Transverse colon (tissue), 4 donors: Measurements from ENCODE around the gene ZBTB43.

ENCODE experiments used
- CTCF ChIP-seq, 5 experiments: fragments of 200-600 bp in 3 of 5; fragments of 450-650 bp in 2 of 5; sonication (generic) in 3 of 5; IDR thresholded peaks; 1 replicate in 2 of 5; 2 replicates in 3 of 5; pipeline ENCODE4 v1.5.1; 2016 to 2017; ENCODE audit warnings: antibody characterized with exemption in 5 of 5, inconsistent platforms in 3 of 5, mild to moderate bottlenecking in 2 of 5, moderate library complexity in 1 of 5
- POLR2A ChIP-seq: fragments of 450-650 bp; IDR thresholded peaks from one replicate; pipeline ENCODE4 v1.6.1; 2016; ENCODE audit warnings: antibody characterized with exemption, mild to moderate bottlenecking, moderate library complexity
- POLR2AphosphoS5 ChIP-seq, 3 donors: sonication (generic); formaldehyde crosslinking; IDR thresholded peaks; one replicate each; pipeline ENCODE4 v1.6.1; 2016; ENCODE audit warnings: antibody characterized with exemption in 3 of 3

- TF ChIP-seq CTCF (IDR thresholded peaks at IDR 0.05) = no peak
- TF ChIP-seq POLR2A = no peak
- TF ChIP-seq POLR2AphosphoS5 (IDR thresholded peaks at IDR 0.05) = no peak
Observed at GRCh38 chr9:126830827-126831226, 26.0 kb downstream of the ZBTB43 start.
